Brain microvascular endothelial cell (primary cell): ENCODE measurements around the gene NUMBL.

Experiments used
- DNase-seq: peaks from one replicate; pipeline ENCODE4 v3.0.0-alpha.2; 2020
- H3K27ac ChIP-seq: fragments of 250-450 bp; sonication (Bioruptor Pico); 2 replicates; pipeline ENCODE4 v1.5.1; 2020; ENCODE audit warnings: mild to moderate bottlenecking, moderate library complexity
- H3K27me3 ChIP-seq: fragments of 250-450 bp; sonication (Bioruptor Pico); replicated peaks from 2 replicates; pipeline ENCODE4 v1.5.1; 2020; ENCODE audit warnings: mild to moderate bottlenecking
- H3K36me3 ChIP-seq: fragments of 250-450 bp; sonication (Bioruptor Pico); replicated peaks from 2 replicates; pipeline ENCODE4 v1.5.1; 2020; ENCODE audit warnings: mild to moderate bottlenecking
- H3K4me3 ChIP-seq: 2 replicates; pipeline ENCODE4 v1.5.1; 2011; ENCODE audit warnings: low read depth, mild to moderate bottlenecking, control low read depth, low read length, moderate library complexity
- in situ Hi-C: cut with HindIII; loops from 2 replicates; pipeline ENCODE4 v1.10.0; 2017; ENCODE audit warnings: low sequenced_read_pairs, low pct_ligation_motif_present
- TF ChIP-seq, protein P1 (sequence below): IDR thresholded peaks from 2 replicates; pipeline ENCODE4 v1.5.1; 2011; ENCODE audit warnings: low read depth, mild to moderate bottlenecking, moderate library complexity, low read length, control low read depth, inconsistent platforms; ENCODE audit errors: missing control alignments

Gene NUMBL

GRCh38 chr19:40689339-40690049 lies 957 bp downstream of the NUMBL start:
- Histone ChIP-seq H3K4me3 (peak overlapping the region; percentile 85), H3K27ac (peak overlapping the region; percentile 92), H3K27me3 (no peaks in the 10 kb centered on the region), H3K36me3 (peaks cover 19% of the 10 kb centered on the region)
- TF ChIP-seq, protein P1, sequence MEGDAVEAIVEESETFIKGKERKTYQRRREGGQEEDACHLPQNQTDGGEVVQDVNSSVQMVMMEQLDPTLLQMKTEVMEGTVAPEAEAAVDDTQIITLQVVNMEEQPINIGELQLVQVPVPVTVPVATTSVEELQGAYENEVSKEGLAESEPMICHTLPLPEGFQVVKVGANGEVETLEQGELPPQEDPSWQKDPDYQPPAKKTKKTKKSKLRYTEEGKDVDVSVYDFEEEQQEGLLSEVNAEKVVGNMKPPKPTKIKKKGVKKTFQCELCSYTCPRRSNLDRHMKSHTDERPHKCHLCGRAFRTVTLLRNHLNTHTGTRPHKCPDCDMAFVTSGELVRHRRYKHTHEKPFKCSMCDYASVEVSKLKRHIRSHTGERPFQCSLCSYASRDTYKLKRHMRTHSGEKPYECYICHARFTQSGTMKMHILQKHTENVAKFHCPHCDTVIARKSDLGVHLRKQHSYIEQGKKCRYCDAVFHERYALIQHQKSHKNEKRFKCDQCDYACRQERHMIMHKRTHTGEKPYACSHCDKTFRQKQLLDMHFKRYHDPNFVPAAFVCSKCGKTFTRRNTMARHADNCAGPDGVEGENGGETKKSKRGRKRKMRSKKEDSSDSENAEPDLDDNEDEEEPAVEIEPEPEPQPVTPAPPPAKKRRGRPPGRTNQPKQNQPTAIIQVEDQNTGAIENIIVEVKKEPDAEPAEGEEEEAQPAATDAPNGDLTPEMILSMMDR: no peak
- in situ Hi-C loops: no loop called here
- peak; percentile 20 for DNase-seq

- in situ Hi-C loops: no loop called here
- DNase-seq: no peak
- Histone ChIP-seq H3K4me3 (peak overlapping the region; percentile 85), H3K36me3 (peaks cover 24% of the 10 kb centered on the region), H3K27ac (no peak overlapping the region), H3K27me3 (no peaks in the 10 kb centered on the region)
- TF ChIP-seq, protein P1: no peak
These were observed 1.5 kb downstream of the NUMBL start for GRCh38 chr19:40688987-40689338.

GRCh38 chr19:40688309-40688708 lies 2.1 kb downstream of the NUMBL start:
- in situ Hi-C loops: no loop called here
- TF ChIP-seq, protein P1: no peak
- Histone ChIP-seq H3K36me3 (peaks cover 30% of the 10 kb centered on the region), H3K27ac (no peak overlapping the region), H3K4me3 (peak overlapping the region; percentile 0), H3K27me3 (no peaks in the 10 kb centered on the region)
- no peak for DNase-seq

- no peak overlapping the region for H3K4me3 ChIP-seq
These were observed 2.9 kb downstream of the NUMBL start for GRCh38 chr19:40687525-40688016.

GRCh38 chr19:40686882-40687524 lies 3.4 kb downstream of the NUMBL start:
- TF ChIP-seq, protein P1: no peak
- in situ Hi-C loops: no loop called here
- no peak for DNase-seq
- Histone ChIP-seq H3K27ac (peak overlapping the region; percentile 22), H3K4me3 (no peak overlapping the region), H3K27me3 (no peaks in the 10 kb centered on the region), H3K36me3 (peaks cover 43% of the 10 kb centered on the region)

More at GRCh38 chr19:40687525-40688016, 2.9 kb downstream of the NUMBL start:
- TF ChIP-seq, protein P1: no peak
- Histone ChIP-seq H3K27ac (peak overlapping the region; percentile 22), H3K36me3 (peaks cover 37% of the 10 kb centered on the region), H3K27me3 (no peaks in the 10 kb centered on the region)
- in situ Hi-C loops: no loop called here
- peak; percentile 75 for DNase-seq
